Right hindlimb (tissue), 1 donor: ENCODE data around the gene ST3GAL5.
A peak's percentile ranks its signal among the peaks of the same experiment; 100 is the strongest.

Source experiments
- DNase-seq: peaks from one replicate; pipeline ENCODE4 v3.0.0-alpha.2; 2018

Gene ST3GAL5

DNA sequence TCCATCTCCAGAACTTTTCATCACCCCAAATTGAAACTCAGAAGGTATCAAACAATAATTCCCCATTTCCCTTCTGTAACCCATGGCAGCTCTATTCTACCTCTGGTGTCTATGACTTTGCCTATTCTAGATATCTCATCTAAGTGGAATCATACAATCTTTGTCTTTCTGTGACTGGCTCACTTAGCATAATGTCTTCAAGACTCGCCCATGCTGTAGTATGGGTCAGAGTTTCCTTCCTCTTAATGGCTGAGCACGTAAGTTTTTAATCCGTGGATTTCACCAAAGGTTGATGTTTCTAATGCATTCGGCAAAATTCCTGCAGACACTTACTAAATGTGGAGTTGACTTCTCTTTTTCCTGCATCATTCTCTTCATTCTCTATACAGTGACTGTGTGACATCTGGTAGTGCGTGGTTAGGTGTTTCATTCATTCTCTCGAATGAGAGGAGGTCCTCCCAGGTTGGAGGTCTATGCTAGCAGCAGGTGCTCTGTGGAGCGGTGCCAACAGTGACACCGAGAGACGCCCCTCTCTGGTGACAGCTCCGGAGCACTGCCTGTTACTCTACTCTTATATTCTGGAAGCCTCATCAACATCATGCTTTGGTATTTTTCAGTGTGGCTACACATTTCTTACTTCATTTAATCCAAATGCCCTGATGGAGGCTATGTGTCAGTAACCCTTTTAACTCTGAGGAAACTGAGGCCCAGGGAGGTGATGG, 84.9 kb downstream of the ST3GAL5 start:
- DNase-seq = no peak

DNA sequence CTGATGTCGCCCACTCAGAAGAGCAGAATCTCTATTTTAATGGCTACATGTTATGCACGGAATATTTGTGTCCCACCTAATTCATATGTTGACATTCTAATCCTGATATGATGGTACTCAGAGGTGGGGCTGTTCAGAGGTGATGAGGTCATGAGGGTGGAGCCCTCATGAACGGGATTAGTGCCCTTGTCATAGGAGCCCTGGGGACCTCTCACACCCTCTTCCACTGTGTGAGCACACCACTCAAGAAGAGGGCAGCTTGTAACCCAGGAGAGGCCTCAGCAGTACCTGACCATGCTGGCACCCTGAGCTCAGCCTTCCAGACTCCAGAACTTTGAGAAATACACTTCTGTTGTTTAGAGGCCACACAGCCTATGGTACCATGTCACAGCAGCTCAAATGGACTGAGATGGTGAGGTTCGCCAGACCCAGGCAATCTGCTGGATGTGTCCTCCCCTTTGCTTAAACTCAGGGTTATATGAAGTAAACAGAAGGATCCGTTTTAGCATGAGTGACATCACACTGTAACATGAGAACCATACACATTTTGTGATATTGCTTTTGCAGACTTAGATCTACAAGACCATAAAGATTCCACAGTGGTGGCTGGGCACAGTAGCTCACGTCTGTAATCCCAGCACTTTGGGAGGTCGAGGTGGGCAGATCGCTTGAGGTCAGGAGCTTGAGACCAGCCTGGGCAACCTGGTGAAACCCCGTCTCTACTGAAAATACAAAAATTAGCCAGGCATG, 86.3 kb downstream of the ST3GAL5 start:
- DNase-seq = no peak

DNA sequence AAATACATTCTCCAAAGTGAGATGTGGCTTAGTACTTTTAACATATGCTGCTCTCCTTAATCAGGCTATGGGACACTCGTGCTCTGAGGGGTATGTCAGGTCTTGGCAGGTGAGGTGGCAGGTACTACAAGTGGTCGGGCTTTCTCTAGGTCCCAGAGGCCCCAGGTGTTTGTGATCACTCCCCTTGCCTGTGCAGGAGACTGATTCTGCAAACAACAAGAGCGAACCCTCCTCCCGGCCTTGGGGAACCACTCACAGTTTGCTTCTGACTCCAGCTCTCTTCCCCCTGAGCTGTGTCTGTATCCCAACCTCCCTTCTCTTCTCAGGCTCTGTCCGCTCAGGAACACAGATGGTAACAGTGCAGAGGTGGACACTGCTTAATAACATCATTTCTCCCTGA, 86.9 kb downstream of the ST3GAL5 start:
- no peak for DNase-seq

DNA sequence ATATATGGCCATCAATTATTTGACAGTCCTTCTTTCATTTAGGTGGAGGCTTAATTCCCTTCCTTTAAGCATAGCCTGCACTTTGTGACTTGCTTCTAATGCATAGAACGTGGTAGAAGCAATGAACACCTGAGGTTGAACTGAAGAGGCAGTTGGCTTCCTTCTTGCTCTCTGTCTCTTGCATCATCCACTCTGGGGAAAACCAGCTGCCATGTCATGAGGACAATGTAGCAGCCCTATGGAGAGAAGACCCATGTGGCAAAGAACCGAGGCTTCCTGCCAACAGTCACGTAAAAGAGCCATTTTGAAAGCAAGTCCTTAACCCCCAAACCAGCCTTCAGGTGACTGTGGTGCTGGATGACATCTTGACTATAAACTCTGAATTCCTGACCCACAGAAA, 88.2 kb downstream of the ST3GAL5 start:
- no peak for DNase-seq

DNA sequence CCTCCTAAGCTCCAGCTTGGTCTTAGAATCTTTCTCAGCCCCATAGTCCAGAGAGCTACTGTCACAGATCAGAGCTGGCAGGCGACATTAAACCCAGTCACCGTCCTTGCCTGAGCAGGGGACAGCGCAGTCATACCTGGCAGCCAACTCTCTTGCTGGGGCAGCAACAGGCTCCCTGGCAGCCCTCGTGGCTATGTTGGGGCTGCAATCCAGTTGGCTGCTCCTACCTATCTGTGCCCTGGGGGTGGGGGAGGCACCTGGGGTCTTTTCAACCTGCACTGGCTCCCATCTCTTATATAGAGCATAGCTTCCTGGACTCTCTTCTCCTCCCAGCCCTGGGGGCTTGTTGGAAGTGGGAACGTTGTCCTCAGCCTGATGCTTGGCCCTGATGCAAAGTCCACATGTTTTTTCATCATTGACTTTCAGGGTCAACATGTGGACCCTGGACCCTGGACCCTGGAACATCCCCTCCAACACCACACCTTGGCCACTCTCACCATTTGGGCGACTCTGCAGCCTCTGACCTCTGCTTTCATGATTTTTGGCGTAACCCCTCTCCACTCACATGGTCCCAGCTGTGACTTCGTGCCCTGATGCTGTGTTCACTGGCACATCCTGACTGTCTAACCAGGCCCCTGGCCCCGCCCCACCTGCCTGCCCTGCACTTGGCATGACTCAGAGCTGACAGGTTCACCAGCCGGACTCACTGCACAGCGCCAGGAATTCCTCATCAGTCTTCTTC, 89.4 kb downstream of the ST3GAL5 start:
- DNase-seq = no peak

GRCh38 chr2:85797921-85798320, 90.9 kb downstream of the ST3GAL5 start:
- no peak for DNase-seq

- DNase-seq = no peak
Observed at GRCh38 chr2:85797263-85797660, 91.5 kb downstream of the ST3GAL5 start.

GRCh38 chr2:85796341-85797262, 92.2 kb downstream of the ST3GAL5 start:
- peak; percentile 76 for DNase-seq

DNA sequence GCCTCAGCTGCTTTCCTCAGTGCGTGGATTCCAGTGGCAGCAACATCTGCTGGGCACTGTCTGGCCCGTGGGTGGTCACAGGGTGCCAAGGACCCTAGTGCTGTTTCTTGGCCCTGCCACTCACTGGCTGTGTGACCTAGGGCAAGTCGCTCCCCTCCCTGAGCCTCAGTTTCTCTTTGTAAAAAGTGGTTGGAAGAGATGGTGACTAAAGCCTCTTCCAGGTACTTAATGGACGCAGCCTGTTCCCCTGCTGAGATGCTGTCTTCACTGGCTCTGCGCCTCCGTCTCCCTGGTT, 92.8 kb downstream of the ST3GAL5 start:
- DNase-seq = no peak

DNA sequence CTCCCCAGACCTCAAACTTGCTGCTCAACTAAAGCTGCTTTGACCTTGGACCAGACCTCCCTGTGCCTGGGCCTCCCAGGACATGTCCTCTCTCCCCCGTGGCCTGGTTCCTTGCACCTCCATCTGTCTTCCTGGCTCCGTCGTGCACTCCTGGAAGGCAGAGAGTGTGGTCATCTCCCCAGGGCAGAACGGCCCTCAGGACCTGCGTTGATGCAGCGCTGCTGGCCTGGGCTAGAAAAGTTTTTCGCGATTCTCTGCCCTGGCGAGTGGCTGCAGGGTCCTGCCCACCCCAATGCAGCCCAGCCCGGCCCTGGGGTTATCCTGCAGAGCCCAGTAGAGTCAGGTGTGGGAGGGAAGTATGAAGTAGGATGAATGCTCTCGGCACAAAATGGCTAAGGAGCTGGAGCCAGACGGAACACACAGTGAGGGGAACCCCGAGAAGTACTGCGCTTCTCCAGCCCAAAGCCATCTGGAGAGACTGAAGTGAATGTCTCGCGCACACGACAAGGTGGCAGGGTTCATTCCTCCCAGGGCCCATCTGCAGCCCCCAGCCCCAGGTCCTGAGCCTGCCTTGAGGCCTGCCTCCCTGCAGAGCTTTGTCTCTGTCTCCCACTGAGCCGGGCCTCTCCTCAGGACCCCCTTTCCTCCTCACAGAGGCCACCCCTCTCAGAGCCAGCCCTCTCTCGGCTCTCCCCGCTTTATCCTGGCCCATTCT, 93.3 kb downstream of the ST3GAL5 start:
- DNase-seq = no peak

- peak; percentile 71 for DNase-seq
Observed at GRCh38 chr2:85794491-85795121, 94.2 kb downstream of the ST3GAL5 start.

DNA sequence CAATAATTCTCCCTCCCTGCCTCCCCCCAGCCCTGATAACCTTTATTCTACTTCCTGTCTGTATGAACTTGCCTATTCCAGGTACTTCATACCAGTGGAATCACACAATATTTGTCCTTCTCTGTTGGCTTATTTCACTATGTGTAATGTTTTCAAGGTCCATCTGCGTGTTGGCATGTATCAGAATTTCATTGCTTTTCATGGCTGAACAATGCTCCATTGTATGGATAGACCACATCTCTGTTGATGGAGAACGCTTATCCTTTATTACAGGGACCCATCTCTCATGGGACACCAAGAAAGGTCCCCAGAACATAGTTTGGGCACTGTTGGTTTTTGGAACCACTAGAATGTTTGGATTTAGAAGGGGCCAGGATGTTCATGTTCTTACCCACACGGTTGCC, 94.8 kb downstream of the ST3GAL5 start:
- DNase-seq = no peak

- no peak for DNase-seq
Observed at GRCh38 chr2:85793584-85793983, 95.2 kb downstream of the ST3GAL5 start.

- no peak for DNase-seq
Observed at GRCh38 chr2:85792783-85793441, 95.9 kb downstream of the ST3GAL5 start.

- no peak for DNase-seq
Observed at GRCh38 chr2:85791704-85792565, 96.9 kb downstream of the ST3GAL5 start.

DNA sequence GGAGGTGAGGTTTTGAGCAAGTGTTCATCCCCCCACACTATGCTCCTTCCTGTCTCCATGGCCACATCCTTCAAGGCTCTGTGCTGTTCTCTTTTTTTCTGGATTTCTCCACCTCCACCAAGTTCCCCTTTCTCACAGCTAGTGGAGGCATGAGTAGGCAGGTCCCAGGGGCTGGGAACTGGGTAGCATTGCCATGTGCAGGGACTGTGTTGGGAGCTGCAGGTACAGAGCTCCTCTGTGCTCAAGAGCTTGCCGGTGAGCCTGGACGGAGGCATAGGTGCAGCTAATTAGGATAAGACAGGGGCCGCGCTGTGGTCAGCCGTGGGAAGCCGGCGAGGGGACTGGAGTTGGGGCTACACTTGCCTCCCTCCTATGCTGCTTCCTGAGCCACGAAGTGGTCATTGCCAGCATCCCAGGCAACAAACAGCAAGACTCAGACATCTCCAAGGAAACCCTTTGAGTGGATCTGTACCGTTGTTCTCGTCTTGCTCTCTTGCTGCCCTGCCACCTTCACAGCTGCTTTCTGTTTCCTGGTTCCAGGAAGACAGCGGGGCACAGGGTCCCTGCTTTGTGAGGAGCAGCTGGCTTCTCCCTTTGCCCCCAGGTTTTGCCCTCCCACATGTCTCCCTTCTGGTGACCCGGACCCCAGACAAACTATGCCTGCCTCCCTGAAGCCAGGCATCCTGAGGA, 98.1 kb downstream of the ST3GAL5 start:
- no peak for DNase-seq

DNA sequence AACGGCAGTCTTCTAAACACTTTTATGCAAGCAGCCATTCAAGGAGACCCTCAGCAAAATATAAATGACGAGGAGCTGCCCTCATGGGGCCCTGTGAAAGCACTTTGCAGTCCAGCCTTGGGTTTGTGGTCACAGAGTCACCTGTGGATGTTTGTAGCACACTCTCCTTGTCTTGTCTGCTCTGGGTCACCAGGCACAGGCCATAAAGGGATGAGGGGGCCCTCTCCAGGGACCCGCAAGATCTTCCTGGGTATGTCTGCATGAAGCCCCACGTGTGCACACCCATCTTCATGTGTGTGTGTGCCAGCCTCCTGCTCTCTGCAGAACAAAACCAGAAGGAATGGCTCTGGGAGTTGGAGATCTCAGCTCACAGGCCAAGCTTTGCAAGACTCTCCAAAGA, 98.8 kb downstream of the ST3GAL5 start:
- DNase-seq = no peak

- no peak for DNase-seq
Observed at GRCh38 chr2:85789271-85789670, 99.5 kb downstream of the ST3GAL5 start.

GRCh38 chr2:85788603-85789002, 100.2 kb downstream of the ST3GAL5 start:
- no peak for DNase-seq

DNA sequence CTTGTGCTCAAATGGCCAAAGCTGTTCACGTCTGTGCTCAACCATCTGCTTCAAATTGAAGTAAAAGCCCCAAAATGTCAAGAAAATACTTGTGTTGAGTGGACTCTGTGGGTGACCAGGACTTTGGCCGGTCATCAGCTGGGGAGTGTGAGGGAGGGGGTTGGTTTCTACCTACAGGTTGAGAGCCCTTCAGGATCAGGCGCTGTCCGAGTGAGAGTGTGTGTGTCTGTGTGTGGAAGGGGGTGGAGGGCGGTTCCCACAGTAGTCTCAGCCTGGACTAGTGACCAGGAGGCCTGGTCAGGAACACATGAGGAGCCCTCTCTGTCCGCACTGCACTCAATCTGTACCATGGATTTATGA, 100.8 kb downstream of the ST3GAL5 start:
- DNase-seq = no peak
